GM21526 (cell line): ENCODE data around the gene RHEX.

Experiments used
- ATAC-seq: cut with Tn5 transposase; IDR thresholded peaks from one replicate; pipeline ENCODE4 v1.9.1; 2021; ENCODE audit warnings: moderate library complexity; ENCODE audit not compliant: unreplicated experiment, low FRiP score

Gene RHEX

GRCh38 chr1:206083750-206084149, 30.8 kb downstream of the RHEX start:
- no peak for ATAC-seq

GRCh38 chr1:206087091-206087490, 34.1 kb downstream of the RHEX start:
- no peak for ATAC-seq

GRCh38 chr1:206089341-206089740, 36.4 kb downstream of the RHEX start:
- ATAC-seq: no peak

- no peak for ATAC-seq
Observed at GRCh38 chr1:206094024-206094423, 41.1 kb downstream of the RHEX start.

GRCh38 chr1:206097381-206097780, 44.4 kb downstream of the RHEX start:
- no peak for ATAC-seq

- no peak for ATAC-seq
Observed at GRCh38 chr1:206098242-206098919, 45.4 kb downstream of the RHEX start.

- ATAC-seq: no peak
Observed at GRCh38 chr1:206100226-206100815, 47.3 kb downstream of the RHEX start.

GRCh38 chr1:206101351-206102045, 48.5 kb downstream of the RHEX start:
- ATAC-seq: no peak

- no peak for ATAC-seq
Observed at GRCh38 chr1:206102292-206102936, 49.4 kb downstream of the RHEX start.

GRCh38 chr1:206103979-206104378, 51.0 kb downstream of the RHEX start:
- no peak for ATAC-seq

GRCh38 chr1:206105464-206105995, 52.6 kb downstream of the RHEX start:
- ATAC-seq: no peak

- no peak for ATAC-seq
Observed at GRCh38 chr1:206106328-206107167, 53.6 kb downstream of the RHEX start.

GRCh38 chr1:206107168-206107544, 54.2 kb downstream of the RHEX start:
- ATAC-seq: no peak

- no peak for ATAC-seq
Observed at GRCh38 chr1:206108635-206109034, 55.7 kb downstream of the RHEX start.

- no peak for ATAC-seq
Observed at GRCh38 chr1:206109718-206110117, 56.7 kb downstream of the RHEX start.

GRCh38 chr1:206110161-206110560, 57.2 kb downstream of the RHEX start:
- no peak for ATAC-seq

- no peak for ATAC-seq
Observed at GRCh38 chr1:206110820-206111219, 57.8 kb downstream of the RHEX start.

GRCh38 chr1:206111271-206111927, 58.4 kb downstream of the RHEX start:
- ATAC-seq: no peak

- ATAC-seq: no peak
Observed at GRCh38 chr1:206112600-206113301, 59.8 kb downstream of the RHEX start.
